DMS153 (cell line): ENCODE results near the gene SH3BP5L.
A peak's percentile ranks its signal among the peaks of the same experiment; 100 is the strongest.
"Not testable (repeated sequence)": the region's sequence is repeated elsewhere in the genome, so short reads cannot be mapped to it uniquely, and the experiment has no call there.

Source experiments
- DNase-seq: peaks from one replicate; lab custom pipeline; 2025; lab: John Stamatoyannopoulos, UW

SH3BP5L gene

DNA sequence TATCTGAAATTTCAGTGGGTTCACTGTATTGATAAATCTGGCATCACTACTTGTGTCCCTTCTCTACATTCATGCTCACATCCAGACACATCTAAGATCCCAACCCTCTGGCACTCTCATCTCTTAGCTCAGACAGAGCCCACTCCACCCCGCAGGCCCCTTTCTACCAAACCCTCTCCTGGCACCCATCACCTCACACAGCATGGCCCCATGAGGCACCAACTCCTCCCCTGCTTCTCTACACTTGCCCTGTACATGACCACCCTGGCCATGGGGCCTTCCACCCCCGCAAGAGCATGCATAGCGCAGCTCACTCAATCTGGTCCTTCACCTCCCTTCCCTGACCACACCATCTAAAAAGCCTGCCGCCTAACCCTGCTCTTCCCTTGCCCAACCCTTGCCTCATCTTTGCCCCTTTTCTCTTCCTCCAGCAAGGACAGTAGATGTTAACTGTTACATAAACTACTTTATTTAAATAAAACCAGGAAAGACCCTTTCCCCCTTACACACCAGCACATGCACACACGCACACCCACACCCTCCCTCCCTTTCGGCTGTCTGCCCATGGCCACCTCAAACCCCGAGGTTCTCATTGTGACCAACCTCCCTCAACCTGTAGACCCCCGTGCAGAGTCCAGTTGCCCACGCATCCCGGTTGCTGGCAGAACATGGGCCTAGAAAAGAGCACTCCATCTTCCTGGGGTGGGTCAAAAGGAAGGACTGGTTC, 15.6 kb downstream of the SH3BP5L start:
- no peak for DNase-seq

DNA sequence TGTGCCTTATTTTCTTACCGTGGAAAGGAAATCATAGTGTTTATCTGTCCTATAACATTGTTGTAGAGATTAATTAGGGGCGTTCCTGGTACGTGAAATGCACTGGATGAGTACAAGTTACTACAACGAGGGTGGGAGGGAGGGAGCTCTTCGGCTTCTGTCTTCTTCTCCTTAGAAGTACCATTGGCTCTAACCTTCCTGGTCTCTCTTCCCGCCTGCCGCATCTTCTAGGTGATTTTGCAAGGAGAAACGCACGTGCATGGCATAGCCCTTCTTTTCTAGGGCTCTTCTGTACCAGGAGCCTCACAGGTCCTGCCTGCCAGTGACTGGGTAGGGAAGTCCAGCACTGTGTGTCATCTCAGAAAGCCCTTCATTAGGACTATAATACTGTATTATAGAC, 16.8 kb downstream of the SH3BP5L start:
- DNase-seq: no peak

- DNase-seq: peak; percentile 29
These were observed 18.5 kb downstream of the SH3BP5L start for GRCh38 chr1:248807067-248807737.

DNA sequence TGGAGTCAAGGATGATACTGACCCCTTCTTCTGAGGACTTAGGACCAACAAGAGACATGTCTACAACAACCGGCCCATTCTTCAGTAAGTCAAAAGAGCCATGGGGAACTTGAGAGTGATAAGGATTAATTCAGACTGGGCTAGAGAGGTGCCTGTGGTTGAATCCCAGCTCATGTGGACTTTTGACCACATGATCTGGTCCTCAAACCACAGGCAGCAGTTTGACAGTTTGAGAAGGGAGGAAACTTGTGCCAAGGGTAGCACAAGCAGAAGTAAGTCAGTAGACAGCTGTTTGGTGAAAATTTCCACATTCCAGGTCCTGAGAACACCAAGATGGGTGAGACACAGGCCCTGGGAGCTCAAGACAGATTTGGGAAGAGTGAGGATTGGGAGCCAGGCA, 19.8 kb downstream of the SH3BP5L start:
- DNase-seq: no peak

GRCh38 chr1:248804771-248805681, 20.7 kb downstream of the SH3BP5L start:
- DNase-seq: no peak

GRCh38 chr1:248803501-248803900, 22.2 kb downstream of the SH3BP5L start:
- DNase-seq: not testable (repeated sequence)

DNA sequence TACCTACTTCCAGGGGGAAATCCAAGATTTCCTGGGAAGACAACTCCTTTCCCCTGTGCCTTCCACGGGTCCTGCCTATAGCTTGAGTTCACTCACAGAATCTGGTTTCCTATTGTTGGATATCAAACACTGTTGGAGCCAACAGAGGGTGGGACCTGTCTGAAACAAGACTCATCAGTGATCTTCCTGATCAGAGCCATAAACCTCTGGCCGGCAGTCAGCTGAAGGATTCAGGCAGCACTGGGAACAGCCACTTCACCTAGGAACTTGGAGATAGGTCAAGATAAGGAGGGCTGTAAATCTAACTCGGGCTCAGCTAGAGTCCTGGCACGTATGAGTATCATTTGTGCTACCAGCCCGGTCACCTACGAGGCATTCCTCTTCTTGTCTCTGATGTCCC, 23.3 kb downstream of the SH3BP5L start:
- no peak for DNase-seq

DNA sequence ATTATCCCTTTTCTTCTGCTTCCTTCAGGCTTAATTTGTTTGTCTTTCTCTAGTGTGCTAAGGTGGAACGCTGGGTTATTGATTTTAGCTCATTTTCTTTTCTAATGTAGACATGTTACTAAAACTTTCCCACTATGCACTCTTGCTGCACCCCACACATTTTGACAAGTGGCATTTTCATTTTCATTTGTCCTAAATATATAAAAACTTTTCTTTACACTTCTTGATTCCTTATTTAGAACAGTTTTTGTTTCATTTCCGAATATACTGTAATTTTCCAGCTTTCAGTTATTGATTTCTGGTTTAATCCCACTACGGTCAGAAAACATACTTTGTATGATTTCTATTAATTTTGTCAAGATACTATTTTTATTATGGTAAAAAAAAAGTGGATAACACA, 25.3 kb downstream of the SH3BP5L start:
- DNase-seq: no peak

DNA sequence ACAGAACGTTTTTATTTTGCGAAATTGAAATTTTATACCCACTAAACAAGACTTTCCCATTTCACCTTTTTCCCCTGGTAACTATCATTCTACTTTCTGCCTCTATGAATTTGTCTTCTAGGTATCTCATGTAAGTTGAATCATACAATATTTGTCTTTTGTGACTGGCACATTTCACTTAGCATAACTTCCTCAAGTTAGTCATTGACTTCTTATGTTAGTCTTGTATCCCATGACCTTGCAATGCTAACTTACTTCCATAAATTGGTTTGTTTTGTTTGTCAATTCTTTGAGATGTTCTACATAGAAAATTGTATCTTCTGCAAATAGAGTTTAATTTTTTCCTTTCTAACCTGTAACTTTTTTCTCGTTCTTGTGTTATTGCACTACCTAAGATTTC, 26.9 kb downstream of the SH3BP5L start:
- no peak for DNase-seq

- DNase-seq: not testable (repeated sequence)
These were observed 31.1 kb downstream of the SH3BP5L start for GRCh38 chr1:248794663-248795062.

GRCh38 chr1:248793592-248793991, 32.1 kb downstream of the SH3BP5L start:
- DNase-seq: no peak

DNA sequence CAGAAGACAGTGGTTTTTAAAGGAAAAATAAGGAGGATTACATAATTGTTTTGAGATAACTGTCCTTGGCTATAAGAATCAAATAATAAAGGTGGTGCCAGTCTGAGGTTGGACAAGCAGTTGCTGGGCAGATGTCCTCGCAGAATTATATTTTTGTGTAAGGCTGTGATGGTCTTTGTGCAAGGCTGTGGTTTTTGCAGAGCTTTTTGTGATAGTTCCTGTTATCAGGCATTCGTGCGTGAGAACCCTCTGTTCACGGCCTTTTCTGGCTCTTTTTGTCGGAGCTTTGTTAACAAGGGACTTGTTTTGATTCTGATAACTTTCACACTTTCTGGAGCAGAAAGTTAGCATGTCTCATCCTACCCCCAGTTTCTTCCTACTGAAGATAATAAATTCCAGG, 33.4 kb downstream of the SH3BP5L start:
- DNase-seq: no peak

GRCh38 chr1:248791010-248791409, 34.7 kb downstream of the SH3BP5L start:
- DNase-seq: no peak

- DNase-seq: no peak
These were observed 35.3 kb downstream of the SH3BP5L start for GRCh38 chr1:248790456-248790855.

GRCh38 chr1:248789337-248789736, 36.4 kb downstream of the SH3BP5L start:
- not testable (repeated sequence) for DNase-seq

- DNase-seq: peak; percentile 74
These were observed 37.4 kb downstream of the SH3BP5L start for GRCh38 chr1:248788327-248788726.

- DNase-seq: no peak
These were observed 38.3 kb downstream of the SH3BP5L start for GRCh38 chr1:248787430-248787829.

DNA sequence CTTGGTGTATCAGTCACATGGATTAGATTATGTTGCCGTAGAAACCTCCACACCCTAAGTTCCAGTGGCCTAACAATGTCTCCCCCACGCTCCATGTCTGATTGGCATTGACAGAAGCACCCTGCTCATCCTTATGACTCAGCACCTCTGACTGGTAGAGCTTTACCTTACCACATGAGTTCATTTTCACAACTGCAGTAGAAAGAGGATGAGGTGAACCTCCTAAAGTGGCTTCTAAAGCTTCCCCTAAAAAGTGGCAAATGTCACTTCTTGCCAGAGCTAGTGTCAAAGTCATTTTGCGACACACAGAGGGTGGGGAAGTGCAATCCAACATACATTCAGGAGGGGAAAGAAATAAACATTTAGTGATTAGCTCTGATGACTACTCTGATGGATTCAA, 39.6 kb downstream of the SH3BP5L start:
- peak; percentile 27 for DNase-seq

- DNase-seq: no peak
These were observed 42.3 kb downstream of the SH3BP5L start for GRCh38 chr1:248783367-248783766.

DNA sequence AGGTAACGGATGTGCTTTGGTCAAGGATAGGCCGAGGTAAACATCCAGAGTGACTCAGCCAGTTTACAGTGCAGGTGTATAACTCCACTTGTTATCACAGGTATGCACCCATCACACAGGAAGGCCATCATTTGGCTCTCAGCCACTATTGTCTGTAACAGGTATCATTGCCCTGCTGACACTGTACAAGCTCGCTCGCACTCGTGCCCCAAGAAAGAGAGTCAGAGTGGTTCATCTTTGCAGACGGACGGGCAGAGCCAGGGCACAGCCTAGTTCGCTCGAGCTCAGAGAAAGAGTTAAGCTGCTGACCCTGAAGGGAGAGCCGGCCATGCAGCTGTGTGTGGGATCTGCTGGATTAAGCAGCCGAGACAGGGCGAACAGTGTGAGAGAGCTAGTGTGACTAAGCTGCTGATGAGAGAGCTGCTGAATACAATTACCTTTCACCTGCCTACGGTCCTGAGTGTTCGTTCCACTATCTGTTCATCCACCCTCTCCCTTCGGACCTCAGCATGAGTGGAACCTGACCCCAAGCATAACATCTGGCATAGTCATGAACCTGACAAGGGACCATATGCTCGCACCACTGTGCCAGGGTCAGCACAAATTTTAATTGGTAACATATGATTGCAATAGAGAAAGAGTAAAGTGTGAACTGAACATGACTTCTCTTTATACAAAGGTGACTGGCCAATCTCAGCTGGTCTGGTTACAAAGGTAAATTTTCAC, 43.1 kb downstream of the SH3BP5L start:
- DNase-seq: no peak

DNA sequence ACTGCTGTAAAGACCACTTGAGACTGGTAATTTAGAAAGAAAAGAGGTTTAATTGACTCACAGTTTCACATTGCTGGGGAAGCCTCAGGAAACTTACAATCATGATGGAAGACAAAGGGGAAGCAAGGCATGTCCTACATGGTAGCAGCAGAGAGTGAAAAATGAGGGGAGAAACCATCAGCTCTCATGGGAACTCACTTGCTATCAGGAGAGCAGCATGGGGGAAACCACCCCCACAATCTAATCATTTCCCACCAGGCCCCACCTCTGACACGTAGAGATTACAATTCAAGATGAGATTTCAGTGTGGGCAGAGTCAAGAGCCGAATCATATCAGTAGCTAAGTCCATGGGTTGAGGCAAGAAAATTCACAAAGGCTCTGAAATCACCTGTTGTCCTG, 46.4 kb downstream of the SH3BP5L start:
- DNase-seq: no peak

DNA sequence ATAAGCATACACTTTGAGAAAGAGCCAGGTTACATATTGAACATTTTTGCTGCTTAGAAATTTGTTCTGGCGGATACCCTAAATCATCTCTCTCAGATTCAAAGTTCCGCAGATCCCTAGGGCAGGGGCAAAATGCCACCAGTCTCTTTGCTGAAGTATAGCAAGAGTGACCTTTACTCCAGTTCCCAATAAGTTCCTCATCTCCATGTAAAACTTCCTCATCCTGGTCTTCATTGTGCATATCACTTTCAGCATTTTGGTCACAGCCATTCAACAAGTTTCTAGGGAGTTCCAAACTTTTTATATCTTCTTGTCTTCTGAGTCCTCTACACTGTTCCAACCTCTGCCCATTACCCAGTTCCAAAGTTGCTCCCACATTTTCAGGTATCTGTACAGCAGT, 46.8 kb downstream of the SH3BP5L start:
- no peak for DNase-seq
